HG02610 (cell line): ENCODE measurements around the gene NTMT1.
"Not testable (repeated sequence)": the region's sequence is repeated elsewhere in the genome, so short reads cannot be mapped to it uniquely, and the experiment has no call there.

ENCODE experiments used
- ATAC-seq: cut with Tn5 transposase; IDR thresholded peaks from one replicate; pipeline ENCODE4 v1.9.1; 2021; ENCODE audit warnings: mild to moderate bottlenecking, moderate library complexity; ENCODE audit not compliant: unreplicated experiment

NTMT1 gene

GRCh38 chr9:129649726-129650679, 24.0 kb downstream of the NTMT1 start:
- ATAC-seq: no peak

- no peak for ATAC-seq
These were observed 24.8 kb downstream of the NTMT1 start for GRCh38 chr9:129650680-129651235.

- no peak for ATAC-seq
These were observed 28.0 kb downstream of the NTMT1 start for GRCh38 chr9:129653823-129654553.

- no peak for ATAC-seq
These were observed 28.6 kb downstream of the NTMT1 start for GRCh38 chr9:129654554-129655040.

- ATAC-seq: no peak
These were observed 29.2 kb downstream of the NTMT1 start for GRCh38 chr9:129655154-129655553.

- no peak for ATAC-seq
These were observed 29.7 kb downstream of the NTMT1 start for GRCh38 chr9:129655696-129656095.

GRCh38 chr9:129656795-129657390, 30.9 kb downstream of the NTMT1 start:
- no peak for ATAC-seq

GRCh38 chr9:129661029-129661428, 35.1 kb downstream of the NTMT1 start:
- ATAC-seq: no peak

- ATAC-seq: not testable (repeated sequence)
These were observed 36.3 kb downstream of the NTMT1 start for GRCh38 chr9:129662239-129662638.

GRCh38 chr9:129664746-129665388, 38.9 kb downstream of the NTMT1 start:
- no peak for ATAC-seq

- no peak for ATAC-seq
These were observed 39.4 kb downstream of the NTMT1 start, which contains the start of gene PRRX2 for GRCh38 chr9:129665389-129665775. Gene PRRX2 (plus strand): TSS chr9:129665647. CDS start chr9:129665868, 221 bp downstream.

- no peak for ATAC-seq
These were observed 40.0 kb downstream of the NTMT1 start for GRCh38 chr9:129665814-129666520.

GRCh38 chr9:129666575-129666974, 40.6 kb downstream of the NTMT1 start:
- ATAC-seq: no peak

- ATAC-seq: no peak
These were observed 41.4 kb downstream of the NTMT1 start for GRCh38 chr9:129667378-129667777.

GRCh38 chr9:129667850-129668249, 41.9 kb downstream of the NTMT1 start:
- ATAC-seq: no peak

- ATAC-seq: no peak
These were observed 43.3 kb downstream of the NTMT1 start for GRCh38 chr9:129669141-129669718.

GRCh38 chr9:129669946-129670345, 44.0 kb downstream of the NTMT1 start:
- ATAC-seq: no peak

GRCh38 chr9:129671065-129671464, 45.1 kb downstream of the NTMT1 start:
- ATAC-seq: no peak

GRCh38 chr9:129671519-129671918, 45.6 kb downstream of the NTMT1 start:
- no peak for ATAC-seq
